Liver (tissue), 9 donors: Measurements from ENCODE around the gene ZNF185. TPM values are rescaled to one million over a fixed set of nuclear protein-coding genes. Genes with fewer than 3 reads are reported as not detected.

Experiments
- DNase-seq: peaks from one replicate; pipeline ENCODE4 v3.0.0-alpha.2; 2017; ENCODE audit warnings: low spot score
- H3K27ac ChIP-seq, 2 donors: one replicate each; pipeline ENCODE4 v1.7.0; 2013; ENCODE audit warnings: inconsistent platforms in 2 of 2, low read length in 2 of 2, control low read depth in 1 of 2, low read depth in 1 of 2, mild to moderate bottlenecking in 1 of 2
- H3K27me3 ChIP-seq, 4 donors: one replicate each; pipeline versions ENCODE4 v1.6.1 to v1.7.0; 2013; ENCODE audit warnings: low read length in 3 of 4, inconsistent platforms in 1 of 4, mild to moderate bottlenecking in 1 of 4, moderate library complexity in 1 of 4; ENCODE audit not compliant: control insufficient read depth in 4 of 4, insufficient read depth in 4 of 4
- H3K36me3 ChIP-seq, 4 donors: one replicate each; pipeline versions ENCODE4 v1.6.1 to v1.7.0; 2013; ENCODE audit warnings: low read length in 3 of 4, mild to moderate bottlenecking in 3 of 4, low read depth in 1 of 4, moderate library complexity in 1 of 4; ENCODE audit not compliant: control insufficient read depth in 4 of 4, insufficient read depth in 3 of 4
- H3K4me1 ChIP-seq, 4 donors: one replicate each; pipeline versions ENCODE4 v1.6.1 to v1.7.0; 2013; ENCODE audit warnings: low read length in 3 of 4, mild to moderate bottlenecking in 3 of 4, moderate library complexity in 1 of 4; ENCODE audit not compliant: control insufficient read depth in 4 of 4, insufficient read depth in 4 of 4
- H3K4me3 ChIP-seq, 3 donors: one replicate each; pipeline versions ENCODE4 v1.6.1 to v1.7.0; 2013; ENCODE audit warnings: low read length in 3 of 3, control low read depth in 1 of 3, low read depth in 1 of 3, mild to moderate bottlenecking in 1 of 3
- H3K9ac ChIP-seq, 2 donors: one replicate each; pipeline ENCODE4 v1.7.0; 2013; ENCODE audit warnings: low read length in 2 of 2, mild to moderate bottlenecking in 2 of 2, moderate library complexity in 2 of 2, control low read depth in 1 of 2, low read depth in 1 of 2
- H3K9me3 ChIP-seq, 4 donors: one replicate each; pipeline versions ENCODE4 v1.6.1 to v1.7.0; 2013; ENCODE audit warnings: low read length in 3 of 4; ENCODE audit not compliant: control insufficient read depth in 4 of 4
- FOXA1 ChIP-seq: IDR thresholded peaks from 2 replicates; pipeline ENCODE4 v1.6.1; 2016; ENCODE audit warnings: antibody characterized with exemption
- FOXA2 ChIP-seq: IDR thresholded peaks from 2 replicates; pipeline ENCODE4 v1.6.1; 2016; ENCODE audit warnings: antibody characterized with exemption
- GABPA ChIP-seq, 2 donors: IDR thresholded peaks in 1 of 2; conservative IDR thresholded peaks in 1 of 2; 2 replicates each; pipeline ENCODE4 v1.6.1; 2016; ENCODE audit warnings: antibody characterized with exemption in 2 of 2, mild to moderate bottlenecking in 1 of 2, moderate library complexity in 1 of 2
- HNF4A ChIP-seq, 2 donors: conservative IDR thresholded peaks; 2 replicates each; pipeline ENCODE4 v1.6.1; 2016; ENCODE audit warnings: antibody characterized with exemption in 2 of 2, mild to moderate bottlenecking in 2 of 2
- HNF4G ChIP-seq: IDR thresholded peaks from 2 replicates; pipeline ENCODE4 v1.6.1; 2016; ENCODE audit warnings: antibody characterized with exemption
- JUND ChIP-seq, 2 donors: IDR thresholded peaks; 2 replicates each; pipeline ENCODE4 v1.6.1; 2016; ENCODE audit warnings: antibody characterized with exemption in 2 of 2
- NR2F2 ChIP-seq: IDR thresholded peaks from 2 replicates; pipeline ENCODE4 v1.6.1; 2016; ENCODE audit warnings: antibody characterized with exemption
- RAD21 ChIP-seq, 2 donors: IDR thresholded peaks; 2 replicates each; pipeline ENCODE4 v1.6.1; 2016; ENCODE audit warnings: antibody characterized with exemption in 2 of 2, mild to moderate bottlenecking in 2 of 2
- REST ChIP-seq: IDR thresholded peaks from 2 replicates; pipeline ENCODE4 v1.6.1; 2016; ENCODE audit warnings: antibody characterized with exemption, mild to moderate bottlenecking
- RXRA ChIP-seq, 2 donors: IDR thresholded peaks; 2 replicates each; pipeline ENCODE4 v1.6.1; 2017 to 2018; ENCODE audit warnings: antibody characterized with exemption in 2 of 2, mild to moderate bottlenecking in 1 of 2
- SP1 ChIP-seq: IDR thresholded peaks from 2 replicates; pipeline ENCODE4 v1.6.1; 2018; ENCODE audit warnings: antibody characterized with exemption, mild to moderate bottlenecking
- TAF1 ChIP-seq: conservative IDR thresholded peaks from 2 replicates; pipeline ENCODE4 v1.6.1; 2016; ENCODE audit warnings: antibody characterized with exemption, mild to moderate bottlenecking
- YY1 ChIP-seq: IDR thresholded peaks from 2 replicates; pipeline ENCODE4 v1.6.1; 2016; ENCODE audit warnings: antibody characterized with exemption, mild to moderate bottlenecking
- WGBS: extraction: QIAGEN DNeasy Blood & Tissue Kit; methylation state at CpG from one replicate; pipeline ENCODE4 v1.1.7; 2013; 5-methylcytosine and 5-hydroxymethylcytosine counted together
- polyA plus RNA-seq, 2 donors: library from polyadenylated mRNA; stranded (reverse) in 1 of 2; unstranded in 1 of 2; fragments of 200-250 nt in 1 of 2; fragments of >200 nt in 1 of 2; fragmentation: Nextera tagmentation in 1 of 2; extraction: Ambion mirVana in 1 of 2; gene quantifications; one replicate each; pipeline versions ENCODE4 v1.2.1 to v1.2.3, GENCODE V29; 2013 to 2015
- total RNA-seq, 2 donors: library from RNA; depleted of rRNA; stranded (reverse); fragments of >200 nt; gene quantifications; one replicate each; pipeline ENCODE4 v1.2.3, GENCODE V29; 2014
- TF ChIP-seq, protein P1 (sequence below): fragments of 150-350 bp; IDR thresholded peaks from 2 replicates; pipeline ENCODE4 v1.5.1; 2017; ENCODE audit warnings: improper control_type of control experiment, low read depth, low read length; ENCODE audit not compliant: missing input control
- TF ChIP-seq, protein P2 (sequence below): IDR thresholded peaks from 2 replicates; pipeline ENCODE4 v1.6.1; 2016; ENCODE audit warnings: antibody characterized with exemption
- TF ChIP-seq, protein P3 (sequence below): IDR thresholded peaks from 2 replicates; pipeline ENCODE4 v1.6.1; 2016; ENCODE audit warnings: antibody characterized with exemption
- TF ChIP-seq, protein P4 (sequence below): IDR thresholded peaks from 2 replicates; pipeline ENCODE4 v1.6.1; 2016; ENCODE audit warnings: antibody characterized with exemption
- donor health status: healthy.
- donor health status: healthy.
- donor health status: healthy.
- donor health status: healthy.
- donor health status: healthy.

Gene ZNF185
- total and polyA plus RNA-seq, 4 donors = 0.44 to 3.2 (median 0.94) TPM

- DNase-seq = no peak
Observed at GRCh38 chrX:152869972-152870371, 27.9 kb upstream of the ZNF185 start.

GRCh38 chrX:152871260-152871659 lies 26.6 kb upstream of the ZNF185 start:
- H3K9me3 ChIP-seq = no peaks in the 10 kb centered on the region
- no peaks in the 10 kb centered on the region for H3K4me1 ChIP-seq
- H3K9ac ChIP-seq = no peak overlapping the region
- H3K27me3 ChIP-seq = no peaks in the 10 kb centered on the region
- no peak overlapping the region for H3K4me3 ChIP-seq
- no peak for DNase-seq
- no peak overlapping the region for H3K27ac ChIP-seq
- WGBS = 92% methylated on average over 9 of the region's 9 CpGs
- peaks cover 5 to 38% (median 18%) of the 10 kb centered on the region in 4 donors for H3K36me3 ChIP-seq
- no peak for TF ChIP-seq HNF4A (conservative IDR thresholded peaks at IDR 0.05)
- no peak for TF ChIP-seq RAD21 (IDR thresholded peaks at IDR 0.05)
- TF ChIP-seq, protein P1, sequence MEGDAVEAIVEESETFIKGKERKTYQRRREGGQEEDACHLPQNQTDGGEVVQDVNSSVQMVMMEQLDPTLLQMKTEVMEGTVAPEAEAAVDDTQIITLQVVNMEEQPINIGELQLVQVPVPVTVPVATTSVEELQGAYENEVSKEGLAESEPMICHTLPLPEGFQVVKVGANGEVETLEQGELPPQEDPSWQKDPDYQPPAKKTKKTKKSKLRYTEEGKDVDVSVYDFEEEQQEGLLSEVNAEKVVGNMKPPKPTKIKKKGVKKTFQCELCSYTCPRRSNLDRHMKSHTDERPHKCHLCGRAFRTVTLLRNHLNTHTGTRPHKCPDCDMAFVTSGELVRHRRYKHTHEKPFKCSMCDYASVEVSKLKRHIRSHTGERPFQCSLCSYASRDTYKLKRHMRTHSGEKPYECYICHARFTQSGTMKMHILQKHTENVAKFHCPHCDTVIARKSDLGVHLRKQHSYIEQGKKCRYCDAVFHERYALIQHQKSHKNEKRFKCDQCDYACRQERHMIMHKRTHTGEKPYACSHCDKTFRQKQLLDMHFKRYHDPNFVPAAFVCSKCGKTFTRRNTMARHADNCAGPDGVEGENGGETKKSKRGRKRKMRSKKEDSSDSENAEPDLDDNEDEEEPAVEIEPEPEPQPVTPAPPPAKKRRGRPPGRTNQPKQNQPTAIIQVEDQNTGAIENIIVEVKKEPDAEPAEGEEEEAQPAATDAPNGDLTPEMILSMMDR = no peak
- TF ChIP-seq NR2F2 = no peak
- TF ChIP-seq YY1 = no peak
- no peak for TF ChIP-seq HNF4G
- TF ChIP-seq REST = no peak

More at GRCh38 chrX:152869972-152870371, 27.9 kb upstream of the ZNF185 start:
- TF ChIP-seq YY1 (no peak), SP1 (no peak), NR2F2 (no peak), FOXA2 (no peak), RAD21 (IDR thresholded peaks at IDR 0.05) (no peak), TAF1 (no peak), FOXA1 (no peak), JUND (IDR thresholded peaks at IDR 0.05) (no peak), HNF4G (no peak), HNF4A (conservative IDR thresholded peaks at IDR 0.05) (no peak), REST (no peak), GABPA (IDR thresholded peaks at IDR 0.05 in 1 of 2, conservative IDR thresholded peaks at IDR 0.05 in 1 of 2) (no peak), RXRA (IDR thresholded peaks at IDR 0.05) (no peak)
- TF ChIP-seq, protein P2, sequence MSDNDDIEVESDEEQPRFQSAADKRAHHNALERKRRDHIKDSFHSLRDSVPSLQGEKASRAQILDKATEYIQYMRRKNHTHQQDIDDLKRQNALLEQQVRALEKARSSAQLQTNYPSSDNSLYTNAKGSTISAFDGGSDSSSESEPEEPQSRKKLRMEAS = no peak
- TF ChIP-seq, protein P3, sequence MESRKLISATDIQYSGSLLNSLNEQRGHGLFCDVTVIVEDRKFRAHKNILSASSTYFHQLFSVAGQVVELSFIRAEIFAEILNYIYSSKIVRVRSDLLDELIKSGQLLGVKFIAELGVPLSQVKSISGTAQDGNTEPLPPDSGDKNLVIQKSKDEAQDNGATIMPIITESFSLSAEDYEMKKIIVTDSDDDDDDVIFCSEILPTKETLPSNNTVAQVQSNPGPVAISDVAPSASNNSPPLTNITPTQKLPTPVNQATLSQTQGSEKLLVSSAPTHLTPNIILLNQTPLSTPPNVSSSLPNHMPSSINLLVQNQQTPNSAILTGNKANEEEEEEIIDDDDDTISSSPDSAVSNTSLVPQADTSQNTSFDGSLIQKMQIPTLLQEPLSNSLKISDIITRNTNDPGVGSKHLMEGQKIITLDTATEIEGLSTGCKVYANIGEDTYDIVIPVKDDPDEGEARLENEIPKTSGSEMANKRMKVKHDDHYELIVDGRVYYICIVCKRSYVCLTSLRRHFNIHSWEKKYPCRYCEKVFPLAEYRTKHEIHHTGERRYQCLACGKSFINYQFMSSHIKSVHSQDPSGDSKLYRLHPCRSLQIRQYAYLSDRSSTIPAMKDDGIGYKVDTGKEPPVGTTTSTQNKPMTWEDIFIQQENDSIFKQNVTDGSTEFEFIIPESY = no peak
- TF ChIP-seq, protein P4, sequence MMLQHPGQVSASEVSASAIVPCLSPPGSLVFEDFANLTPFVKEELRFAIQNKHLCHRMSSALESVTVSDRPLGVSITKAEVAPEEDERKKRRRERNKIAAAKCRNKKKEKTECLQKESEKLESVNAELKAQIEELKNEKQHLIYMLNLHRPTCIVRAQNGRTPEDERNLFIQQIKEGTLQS = no peak
- no peaks in the 10 kb centered on the region for H3K27me3 ChIP-seq
- H3K27ac ChIP-seq = no peak overlapping the region
- 95% methylated on average over 7 of the region's 7 CpGs for WGBS
- no peak overlapping the region for H3K4me3 ChIP-seq
- no peaks in the 10 kb centered on the region for H3K9me3 ChIP-seq
- H3K9ac ChIP-seq = no peak overlapping the region
- H3K36me3 ChIP-seq = peaks cover 8 to 42% (median 22%) of the 10 kb centered on the region in 4 donors
- H3K4me1 ChIP-seq = no peaks in the 10 kb centered on the region
